H1 (cell line): ENCODE data around the gene SFMBT2. TPM values are rescaled to one million over a fixed set of nuclear protein-coding genes. Genes with fewer than 3 reads are reported as not detected.

Experiments used
- CTCF ChIA-PET: fragments of 300-600 bp; sonication (Branson Sonifier 250); formaldehyde crosslinking; loops from one replicate; lab custom pipeline; 2021; ENCODE audit not compliant: partially characterized antibody; lab: Charles Lee
- POLR2A ChIA-PET: fragments of 300-600 bp; sonication (Branson Sonifier 250); formaldehyde crosslinking; loops from one replicate; lab custom pipeline; 2021; ENCODE audit warnings: inconsistent platforms; ENCODE audit not compliant: partially characterized antibody; lab: Charles Lee
- DNase-seq, 2 experiments: peaks; one replicate each; pipeline versions ENCODE4 v3.0.0 to v3.0.0-alpha.2; 2010 to 2022; ENCODE audit warnings: low spot score in 2 of 2, low read depth in 1 of 2, mixed read lengths in 1 of 2
- FAIRE-seq: peaks from 2 replicates; lab custom pipeline; 2011; peaks lifted over from hg19 to GRCh38; lab: Jason Lieb, UNC
- H2AFZ ChIP-seq: 2 replicates; pipeline ENCODE4 v1.8.1; 2012; ENCODE audit warnings: low read length, inconsistent platforms
- H2AK5ac ChIP-seq: 2 replicates; pipeline ENCODE4 v1.6.1; 2013; ENCODE audit warnings: low read depth, low read length
- H2BK120ac ChIP-seq: replicated peaks from 2 replicates; pipeline ENCODE3; 2013; ENCODE audit warnings: low read depth, low read length, inconsistent platforms
- H2BK12ac ChIP-seq: 2 replicates; pipeline ENCODE4 v1.6.1; 2013; ENCODE audit warnings: low read depth, low read length
- H2BK15ac ChIP-seq: 2 replicates; pipeline ENCODE4 v1.6.1; 2013; ENCODE audit warnings: low read length
- H2BK20ac ChIP-seq: 2 replicates; pipeline ENCODE4 v1.6.1; 2013; ENCODE audit warnings: low read length
- H2BK5ac ChIP-seq: 2 replicates; pipeline ENCODE4 v1.6.1; 2013; ENCODE audit warnings: low read depth, low read length
- H3K14ac ChIP-seq: 2 replicates; pipeline ENCODE4 v1.6.1; 2013; ENCODE audit warnings: inconsistent platforms; ENCODE audit not compliant: insufficient read length
- H3K18ac ChIP-seq: 2 replicates; pipeline ENCODE4 v1.6.1; 2013; ENCODE audit warnings: low read length; ENCODE audit errors: extremely low read depth
- H3K23ac ChIP-seq: 2 replicates; pipeline ENCODE4 v1.6.1; 2013; ENCODE audit warnings: inconsistent platforms; ENCODE audit not compliant: insufficient read length
- H3K23me2 ChIP-seq: 2 replicates; pipeline ENCODE4 v1.6.1; 2013; ENCODE audit warnings: low read depth, low read length
- H3K27ac ChIP-seq: 2 replicates; pipeline ENCODE4 v1.6.1; 2011; ENCODE audit warnings: low read depth, low read length, inconsistent platforms
- H3K27me3 ChIP-seq, 4 experiments: replicated peaks in 1 of 4; 1 replicate in 1 of 4; 2 replicates in 3 of 4; pipeline versions ENCODE4 v1.6.1 to v1.8.1; 2011 to 2013; ENCODE audit warnings: low read length in 3 of 4, mild to moderate bottlenecking in 3 of 4, inconsistent platforms in 2 of 4, mixed read lengths in 2 of 4, moderate library complexity in 1 of 4; ENCODE audit not compliant: control insufficient read depth in 3 of 4, insufficient read depth in 3 of 4; ENCODE audit errors: extremely low read depth in 1 of 4
- H3K36me3 ChIP-seq, 4 experiments: 2 replicates each; pipeline versions ENCODE4 v1.6.1 to v1.8.1; 2011 to 2013; ENCODE audit warnings: mild to moderate bottlenecking in 4 of 4, low read length in 3 of 4, moderate library complexity in 2 of 4, control low read depth in 1 of 4, inconsistent platforms in 1 of 4; ENCODE audit not compliant: insufficient read depth in 4 of 4, control insufficient read depth in 2 of 4
- H3K4ac ChIP-seq: replicated peaks from 2 replicates; pipeline ENCODE3; 2013; ENCODE audit warnings: low read length, low read depth, mixed read lengths, inconsistent platforms; ENCODE audit not compliant: insufficient read length
- H3K4me1 ChIP-seq, 4 experiments: replicated peaks in 1 of 4; 1 replicate in 1 of 4; 2 replicates in 3 of 4; pipeline versions ENCODE4 v1.6.1 to v1.8.1; 2011 to 2013; ENCODE audit warnings: low read length in 3 of 4, inconsistent platforms in 2 of 4, mixed read lengths in 1 of 4; ENCODE audit not compliant: insufficient read depth in 4 of 4, control insufficient read depth in 3 of 4
- H3K4me2 ChIP-seq, 2 experiments: 2 replicates each; pipeline versions ENCODE4 v1.6.1 to v1.8.1; 2011 to 2013; ENCODE audit warnings: low read depth in 2 of 2, low read length in 2 of 2, control low read depth in 1 of 2, inconsistent platforms in 1 of 2, mild to moderate bottlenecking in 1 of 2; ENCODE audit not compliant: insufficient read depth in 1 of 2
- H3K4me3 ChIP-seq, 4 experiments: fragments of 200-600, 300-600 bp in 1 of 4; sonication (generic), shearing (Covaris generic), sonication (Bioruptor Twin) in 1 of 4; 2 replicates each; pipeline versions ENCODE4 v1.5.1 to v1.8.1; 2011 to 2016; ENCODE audit warnings: low read length in 4 of 4, low read depth in 3 of 4, control low read depth in 2 of 4, inconsistent platforms in 2 of 4, mild to moderate bottlenecking in 2 of 4, mixed read lengths in 1 of 4, moderate library complexity in 1 of 4; ENCODE audit not compliant: insufficient read depth in 2 of 4; ENCODE audit errors: extremely low read depth in 1 of 4
- H3K56ac ChIP-seq: replicated peaks from 2 replicates; pipeline ENCODE3; 2013; ENCODE audit warnings: low read depth, mild to moderate bottlenecking, mixed read lengths, low read length, inconsistent platforms; ENCODE audit not compliant: insufficient read length
- H3K79me1 ChIP-seq: 2 replicates; pipeline ENCODE4 v1.6.1; 2013; ENCODE audit warnings: low read depth, low read length, control low read depth
- H3K79me2 ChIP-seq, 2 experiments: 2 replicates each; pipeline versions ENCODE4 v1.6.1 to v1.8.1; 2012 to 2013; ENCODE audit warnings: low read length in 2 of 2, mild to moderate bottlenecking in 2 of 2, inconsistent platforms in 1 of 2; ENCODE audit not compliant: insufficient read depth in 2 of 2, control insufficient read depth in 1 of 2
- H3K9ac ChIP-seq, 4 experiments: replicated peaks in 1 of 4; 1 replicate in 1 of 4; 2 replicates in 3 of 4; pipeline versions ENCODE4 v1.6.1 to v1.8.1; 2011 to 2013; ENCODE audit warnings: low read depth in 3 of 4, low read length in 3 of 4, control low read depth in 2 of 4, mild to moderate bottlenecking in 2 of 4, moderate library complexity in 2 of 4, inconsistent platforms in 1 of 4; ENCODE audit errors: extremely low read depth in 1 of 4
- H3K9me3 ChIP-seq, 2 experiments: 2 replicates each; pipeline versions ENCODE4 v1.6.1 to v1.8.1; 2012 to 2013; ENCODE audit warnings: mild to moderate bottlenecking in 2 of 2, moderate library complexity in 2 of 2, control low read depth in 1 of 2, inconsistent platforms in 1 of 2, low read depth in 1 of 2, low read length in 1 of 2, mixed read lengths in 1 of 2; ENCODE audit not compliant: insufficient read depth in 2 of 2
- H4K20me1 ChIP-seq, 2 experiments: replicated peaks in 1 of 2; 2 replicates each; pipeline versions ENCODE3 to v1.8.1; 2011 to 2013; ENCODE audit warnings: inconsistent platforms in 2 of 2, low read length in 2 of 2, mild to moderate bottlenecking in 1 of 2; ENCODE audit not compliant: insufficient read depth in 2 of 2, control insufficient read depth in 1 of 2
- H4K5ac ChIP-seq: 2 replicates; pipeline ENCODE4 v1.6.1; 2013; ENCODE audit warnings: low read length, low read depth, mixed read lengths, inconsistent platforms; ENCODE audit not compliant: insufficient read length
- H4K8ac ChIP-seq: 2 replicates; pipeline ENCODE4 v1.8.0; 2013; ENCODE audit warnings: mild to moderate bottlenecking, moderate library complexity, low read length, inconsistent platforms; ENCODE audit not compliant: insufficient read depth; ENCODE audit errors: extremely low read depth
- H4K91ac ChIP-seq: replicated peaks from 2 replicates; pipeline ENCODE3; 2013; ENCODE audit warnings: low read length, mixed read lengths, inconsistent platforms; ENCODE audit not compliant: insufficient read length
- CBX5 ChIP-seq: fragments of 300-800, 300-1000 bp; sonication (generic); IDR thresholded peaks from 2 replicates; pipeline ENCODE4 v1.7.1; 2016; ENCODE audit warnings: antibody characterized with exemption, low read length, low read depth
- CEBPB ChIP-seq: IDR thresholded peaks from 2 replicates; pipeline ENCODE4 v1.6.1; 2012; ENCODE audit warnings: low read depth, low read length
- JUND ChIP-seq: IDR thresholded peaks from 2 replicates; pipeline ENCODE4 v1.6.1; 2011; ENCODE audit warnings: mild to moderate bottlenecking, improper control_type of control experiment, low read length
- RBBP5 ChIP-seq: IDR thresholded peaks from 2 replicates; pipeline ENCODE4 v1.7.1; 2012; ENCODE audit warnings: low read depth, mild to moderate bottlenecking, inconsistent platforms, low read length, moderate library complexity, borderline replicate concordance
- RNF2 ChIP-seq: fragments of 200-900, 300-1000 bp; sonication (generic); IDR thresholded peaks from 2 replicates; pipeline ENCODE4 v1.7.1; 2016; ENCODE audit warnings: borderline replicate concordance, low read depth, mild to moderate bottlenecking, antibody characterized with exemption, low read length; ENCODE audit not compliant: poor library complexity, severe bottlenecking; ENCODE audit errors: missing control alignments
- SP2 ChIP-seq: IDR thresholded peaks from 2 replicates; pipeline ENCODE4 v1.6.1; 2012; ENCODE audit warnings: mild to moderate bottlenecking, low read length, inconsistent platforms
- TAF1 ChIP-seq: IDR thresholded peaks from 2 replicates; pipeline ENCODE4 v1.6.1; 2011; ENCODE audit warnings: mild to moderate bottlenecking, low read depth, low read length
- TBP ChIP-seq: IDR thresholded peaks from 2 replicates; pipeline ENCODE4 v1.6.1; 2011; ENCODE audit warnings: low read depth, low read length, improper control_type of control experiment
- WGBS, 2 experiments: shearing (Covaris generic) in 1 of 2; methylation state at CpG; one replicate each; pipeline versions ENCODE4 v1.1.6 to v1.1.7; 2013 to 2015; ENCODE audit warnings: low lambda C conversion rate in 2 of 2, mixed read lengths in 2 of 2, inconsistent platforms in 1 of 2, low coverage in 1 of 2, missing lambda C conversion rate in 1 of 2; ENCODE audit not compliant: insufficient replicate concordance in 2 of 2, insufficient coverage in 1 of 2, insufficient read length in 1 of 2; ENCODE audit errors: extremely low coverage in 1 of 2, missing lambda C conversion rate in 1 of 2; 5-methylcytosine and 5-hydroxymethylcytosine counted together
- polyA plus RNA-seq, 7 experiments: library from polyadenylated mRNA; depleted of rRNA in 3 of 7; stranded (reverse) in 5 of 7; unstranded in 2 of 7; fragments of >200 nt in 5 of 7; fragments of 200-250 nt in 2 of 7; gene quantifications; 1 replicate in 5 of 7; 2 replicates in 1 of 7; 4 replicates in 1 of 7; pipeline versions ENCODE4 v1.2.1 to v1.2.3, GENCODE V29; 2011 to 2013; ENCODE audit warnings: missing spikeins in 2 of 7, mixed read lengths in 2 of 7
- total RNA-seq: library from RNA; stranded (reverse); fragmentation: NEBNext Ultra II Directional; extraction: Animal tissue kit (Norgen Biotek cat#: 25700); gene quantifications from 2 replicates; pipeline ENCODE4 v1.2.1, GENCODE V29; 2021

SFMBT2 gene
- total and polyA plus RNA-seq, 2 of the 8 experiments (the other 6 are each of a cell fraction or from before 2014, with no cell fraction given): 2.9 to 11.0 TPM

DNA sequence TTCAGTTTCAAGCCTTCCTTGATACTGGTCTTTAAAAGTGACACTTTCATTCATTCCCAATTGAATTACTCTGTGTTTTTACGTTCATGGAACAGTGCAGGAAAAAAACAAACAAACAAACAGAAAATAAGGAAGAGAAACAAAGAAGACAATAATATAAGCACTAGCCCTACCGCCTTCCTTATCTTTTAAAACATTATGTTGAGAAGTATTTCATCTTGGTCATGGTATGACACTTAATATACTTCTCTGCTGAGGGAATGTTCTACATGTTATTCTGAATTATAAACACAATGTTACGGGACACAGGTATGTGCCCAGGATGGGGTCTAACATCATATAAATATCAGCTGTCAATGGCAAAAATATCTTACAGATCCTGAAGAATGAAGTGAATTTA is 176.7 kb downstream of the SFMBT2 start:
- no peak overlapping the region for H3K4me3 ChIP-seq
- no peak overlapping the region for H2AFZ ChIP-seq
- H3K18ac ChIP-seq: no peak overlapping the region
- H3K79me2 ChIP-seq: no peaks in the 10 kb centered on the region
- TF ChIP-seq SP2 (no peak), TBP (no peak), CBX5 (no peak), CEBPB (no peak), TAF1 (no peak), RNF2 (no peak), RBBP5 (no peak), JUND (no peak)
- peaks cover 0 to 2% of the 10 kb centered on the region in 2 experiments for H4K20me1 ChIP-seq
- H3K79me1 ChIP-seq: no peaks in the 10 kb centered on the region
- no peak overlapping the region for H3K23ac ChIP-seq
- no peak overlapping the region for H2AK5ac ChIP-seq
- H3K23me2 ChIP-seq: peaks cover 2% of the 10 kb centered on the region; the same call in 1 of the 2 replicates
- H2BK5ac ChIP-seq: no peak overlapping the region
- H3K56ac ChIP-seq: no peak overlapping the region
- WGBS, 2 experiments: 86% methylated on average over 3 of the region's 3 CpGs; no CpG with 5 or more reads in 1 of the 2 experiments
- no peak for DNase-seq
- no peak overlapping the region for H4K5ac ChIP-seq
- H3K27me3 ChIP-seq: no peaks in the 10 kb centered on the region
- H2BK20ac ChIP-seq: no peak overlapping the region
- H3K36me3 ChIP-seq: no peaks in the 10 kb centered on the region
- FAIRE-seq: no peak
- H2BK12ac ChIP-seq: no peak overlapping the region
- no peak overlapping the region for H2BK120ac ChIP-seq
- H3K14ac ChIP-seq: no peak overlapping the region
- ChIA-PET CTCF (interaction anchor here (0.7 to 0.9 kb wide), 2 partner anchors 8 to 15 kb away, joined by 3 to 4 read pairs; no protein-coding TSS in a partner anchor), POLR2A (no interaction called here)
- H3K9ac ChIP-seq: no peak overlapping the region
- H3K4me2 ChIP-seq: no peak overlapping the region
- no peak overlapping the region for H2BK15ac ChIP-seq
- no peak overlapping the region for H4K91ac ChIP-seq
- no peaks in the 10 kb centered on the region for H3K4me1 ChIP-seq
- no peak overlapping the region for H3K4ac ChIP-seq
- no peaks in the 10 kb centered on the region for H3K9me3 ChIP-seq
- H3K27ac ChIP-seq: no peak overlapping the region
- no peak overlapping the region for H4K8ac ChIP-seq
